Endodermal cell (in vitro differentiated cells): ENCODE results near the gene CNOT10. TPM values are rescaled to one million over a fixed set of nuclear protein-coding genes. Genes with fewer than 3 reads are reported as not detected.

Experiments
- DNase-seq: peaks from one replicate; pipeline ENCODE4 v3.0.0-alpha.2; 2017
- H3K27ac ChIP-seq: 2 replicates; pipeline ENCODE4 v1.5.1; 2013; ENCODE audit warnings: mild to moderate bottlenecking, low read depth, low read length, moderate library complexity
- H3K27me3 ChIP-seq: 2 replicates; pipeline ENCODE4 v1.6.1; 2013; ENCODE audit warnings: mild to moderate bottlenecking, low read length, moderate library complexity; ENCODE audit not compliant: insufficient read depth, control insufficient read depth, poor library complexity, severe bottlenecking
- H3K36me3 ChIP-seq: 2 replicates; pipeline ENCODE4 v1.7.0; 2013; ENCODE audit warnings: mild to moderate bottlenecking, low read length, moderate library complexity; ENCODE audit not compliant: control insufficient read depth, insufficient read depth
- H3K4me1 ChIP-seq: one replicate; pipeline ENCODE4 v1.7.0; 2013; ENCODE audit warnings: low read length; ENCODE audit not compliant: control insufficient read depth, insufficient read depth
- H3K4me3 ChIP-seq: 2 replicates; pipeline ENCODE4 v1.5.1; 2013; ENCODE audit warnings: mild to moderate bottlenecking, low read length, moderate library complexity
- H3K9ac ChIP-seq: 2 replicates; pipeline ENCODE4 v1.6.1; 2013; ENCODE audit warnings: mild to moderate bottlenecking, low read length, moderate library complexity; ENCODE audit not compliant: poor library complexity, severe bottlenecking; ENCODE audit errors: extremely low read depth
- H3K9me3 ChIP-seq: 2 replicates; pipeline ENCODE4 v1.6.1; 2013; ENCODE audit warnings: mild to moderate bottlenecking, low read length, moderate library complexity; ENCODE audit not compliant: control insufficient read depth
- H3K27ac Mint-ChIP-seq: 2 replicates; pipeline ENCODE4 v1.8.0; 2020; ENCODE audit warnings: mixed read lengths
- H3K27me3 Mint-ChIP-seq: 2 replicates; pipeline ENCODE4 v1.8.0; 2021; ENCODE audit warnings: mild to moderate bottlenecking, mixed read lengths; ENCODE audit not compliant: insufficient read depth
- H3K36me3 Mint-ChIP-seq: 2 replicates; pipeline ENCODE4 v1.8.0; 2020; ENCODE audit warnings: low read depth, mixed read lengths
- H3K4me1 Mint-ChIP-seq: 2 replicates; pipeline ENCODE4 v1.8.0; 2020; ENCODE audit warnings: mixed read lengths
- H3K4me3 Mint-ChIP-seq: 2 replicates; pipeline ENCODE4 v1.8.0; 2020; ENCODE audit warnings: mild to moderate bottlenecking, moderate library complexity, mixed read lengths
- H3K9me3 Mint-ChIP-seq: 2 replicates; pipeline ENCODE4 v1.8.0; 2020; ENCODE audit warnings: mild to moderate bottlenecking, mixed read lengths
- CTCF ChIP-seq: fragments of 200-600 bp; sonication (generic); conservative IDR thresholded peaks from 2 replicates; pipeline ENCODE4 v1.5.0; 2021; ENCODE audit warnings: antibody characterized with exemption, mild to moderate bottlenecking
- WGBS, 2 experiments: methylation state at CpG; one replicate each; pipeline versions ENCODE4 v1.1.5 to v1.1.7; 2013; ENCODE audit warnings: missing lambda C conversion rate in 2 of 2, mixed read lengths in 1 of 2; ENCODE audit not compliant: insufficient coverage in 1 of 2, insufficient read length in 1 of 2; 5-methylcytosine and 5-hydroxymethylcytosine counted together
- long read RNA-seq, 4 experiments: library from polyadenylated mRNA in 2 of 4; library from RNA in 1 of 4; library from capped mRNA in 1 of 4; stranded (forward) in 3 of 4; unstranded in 1 of 4; transcript quantifications; one replicate each; pipeline ENCODE4 v2.0.0, GENCODE V29; 2020 to 2021; ENCODE audit warnings: inconsistent platforms in 1 of 4
- polyA plus RNA-seq, 2 experiments: library from polyadenylated mRNA; stranded (reverse); fragments of 50-300 nt; gene quantifications; one replicate each; pipeline ENCODE4 v1.2.3, GENCODE V29; 2013
- total RNA-seq, 2 donors: library from RNA; stranded (reverse); fragmentation: NEBNext Ultra II Directional in 1 of 2; extraction: Animal tissue kit (Norgen Biotek cat#: 25700) in 1 of 2; gene quantifications; 2 replicates in 1 of 2; 3 replicates in 1 of 2; pipeline ENCODE4 v1.2.1, GENCODE V29; 2021

The CNOT10 gene
- 10 to 100 TPM; 53.6 to 54.1 TPM for total RNA-seq
- polyA plus RNA-seq (2013, experiment 1 of 2): 38.8 TPM
- polyA plus RNA-seq (2013, experiment 2 of 2): 39.8 TPM
- long read RNA-seq, experiment 1, partial matches to known transcripts: 5 of 17 reads
- long read RNA-seq, experiment 1, other reads (novel, unspliced or antisense): 6 of 17 reads
- long read RNA-seq, experiment 2, transcript CNOT10-201 (19 exons, 2,815 nt): major isoform, 52 of 82 reads
- long read RNA-seq, experiment 2, partial matches to known transcripts: 6 of 82 reads
- long read RNA-seq, experiment 2, other reads (novel, unspliced or antisense): 20 of 82 reads
- long read RNA-seq, experiment 3, transcript CNOT10-202 (18 exons, 2,573 nt): minor isoform, 10 of 228 reads
- long read RNA-seq, experiment 3, transcript CNOT10-201 (19 exons, 2,815 nt): major isoform, 153 of 228 reads
- long read RNA-seq, experiment 3, partial matches to known transcripts: 24 of 228 reads
- long read RNA-seq, experiment 3, other reads (novel, unspliced or antisense): 41 of 228 reads
- long read RNA-seq, experiment 4, transcript CNOT10-201 (19 exons, 2,815 nt): major isoform, 12 of 28 reads
- long read RNA-seq, experiment 4, partial matches to known transcripts: 7 of 28 reads
- long read RNA-seq, experiment 4, other reads (novel, unspliced or antisense): 8 of 28 reads

GRCh38 chr3:32684800-32685542 lies at the start of gene CNOT10:
Gene CNOT10, plus strand, starts transcription at chr3:32685188. Its CDS starts 273 bp downstream, at chr3:32685461.
- peak; percentile 98 for DNase-seq
- Histone ChIP-seq H3K36me3 (no peaks in the 10 kb centered on the region), H3K27me3 (no peaks in the 10 kb centered on the region), H3K4me1 (peaks cover 4% of the 10 kb centered on the region), H3K4me3 (peak within 1 kb of the TSS; percentile 90), H3K9me3 (no peaks in the 10 kb centered on the region), H3K27ac (peak within 1 kb of the TSS; percentile 88), H3K9ac (peak within 1 kb of the TSS; percentile 47)
- Mint-ChIP-seq H3K4me1 (peaks cover 18% of the 10 kb centered on the region), H3K27me3 (no peaks in the 10 kb centered on the region), H3K36me3 (peaks cover 8% of the 10 kb centered on the region), H3K4me3 (peak within 1 kb of the TSS; percentile 91), H3K27ac (peak within 1 kb of the TSS; percentile 94), H3K9me3 (no peaks in the 10 kb centered on the region)
- TF ChIP-seq CTCF: peak; percentile 38
- 1% methylated on average over 16 to 60 of the region's 60 CpGs for WGBS, 2 experiments

- Mint-ChIP-seq H3K36me3 (no peaks in the 10 kb centered on the region), H3K9me3 (no peaks in the 10 kb centered on the region), H3K27ac (no peak overlapping the region), H3K27me3 (peaks cover 4% of the 10 kb centered on the region), H3K4me1 (peaks cover 16% of the 10 kb centered on the region), H3K4me3 (no peak overlapping the region)
- DNase-seq: no peak
- Histone ChIP-seq H3K27ac (peak overlapping the region; percentile 53), H3K4me1 (no peaks in the 10 kb centered on the region), H3K9ac (no peak overlapping the region), H3K4me3 (no peak overlapping the region), H3K36me3 (no peaks in the 10 kb centered on the region), H3K27me3 (no peaks in the 10 kb centered on the region), H3K9me3 (no peaks in the 10 kb centered on the region)
- TF ChIP-seq CTCF: no peak
- WGBS, 2 experiments: 96 to 100% methylated on average over 2 to 3 of the region's 3 CpGs
Observed at GRCh38 chr3:32640939-32641338, 44.0 kb upstream of the CNOT10 start.

GRCh38 chr3:32641356-32641755 lies 43.6 kb upstream of the CNOT10 start:
- Histone ChIP-seq H3K9me3 (no peaks in the 10 kb centered on the region), H3K9ac (no peak overlapping the region), H3K4me1 (no peaks in the 10 kb centered on the region), H3K27me3 (no peaks in the 10 kb centered on the region), H3K4me3 (no peak overlapping the region), H3K27ac (peak overlapping the region; percentile 53), H3K36me3 (no peaks in the 10 kb centered on the region)
- WGBS, 2 experiments: 93 to 100% methylated on average over 1 to 4 of the region's 4 CpGs
- no peaks in the 10 kb centered on the region for H3K36me3 Mint-ChIP-seq
- H3K27ac Mint-ChIP-seq: no peak overlapping the region
- H3K4me3 Mint-ChIP-seq: no peak overlapping the region
- peaks cover 6% of the 10 kb centered on the region for H3K27me3 Mint-ChIP-seq
- peaks cover 16% of the 10 kb centered on the region for H3K4me1 Mint-ChIP-seq
- no peak for TF ChIP-seq CTCF
- DNase-seq: no peak
- H3K9me3 Mint-ChIP-seq: no peaks in the 10 kb centered on the region
